ENCODE data around the gene FUT7.

The FUT7 gene

DNA sequence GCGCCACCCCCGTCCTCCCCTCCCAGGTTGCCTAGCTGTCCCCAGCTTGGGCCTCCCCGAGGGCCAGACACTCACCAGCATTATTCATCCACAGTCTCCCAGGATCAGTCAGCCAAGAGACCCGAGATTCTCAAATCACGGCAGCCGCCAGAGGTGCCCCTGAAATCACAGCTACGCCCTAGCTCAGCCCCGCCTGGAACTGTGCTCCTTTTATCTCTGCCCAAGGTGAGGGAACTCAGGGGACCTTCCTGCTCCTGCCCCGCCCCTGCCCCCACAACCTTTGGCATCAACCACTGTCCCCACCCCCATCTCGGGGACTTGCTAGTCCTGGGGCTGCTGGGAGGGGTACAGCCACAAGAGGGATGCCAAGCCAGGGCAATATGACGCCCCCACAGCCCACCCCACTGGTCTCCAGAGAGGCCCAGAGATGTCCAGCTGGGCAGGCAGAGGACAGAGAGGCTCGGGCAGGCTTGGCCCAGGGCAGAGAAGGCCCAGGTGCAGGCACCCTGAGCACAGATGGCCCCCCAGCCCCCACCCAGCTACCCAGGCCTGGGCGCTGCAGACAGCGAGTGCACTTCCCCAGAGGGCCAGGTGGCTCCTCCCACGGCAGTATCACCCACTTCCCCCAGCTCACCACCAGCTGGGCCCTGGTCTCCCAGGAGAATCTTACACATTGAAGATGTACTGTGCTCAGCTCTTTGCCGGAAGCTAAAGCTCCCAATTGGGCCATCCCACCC is at the start of gene FUT7:
FUT7 (minus strand) TSS at position 185 of the 737 bp plus-strand sequence; CDS start at position 88, 97 bp downstream.
- DNase-seq = no peak

- no peak for DNase-seq
Measured at GRCh38 chr9:137080260-137081122, 48.6 kb upstream of the FUT7 start.

GRCh38 chr9:137079401-137079787 is 47.5 kb upstream of the FUT7 start:
- no peak for DNase-seq

- no peak for DNase-seq
Measured at GRCh38 chr9:137078701-137079400, 47.0 kb upstream of the FUT7 start.

- no peak for DNase-seq
Measured at GRCh38 chr9:137077758-137078693, 46.1 kb upstream of the FUT7 start.

- DNase-seq = peak; percentile 29
Measured at GRCh38 chr9:137077010-137077747, 45.3 kb upstream of the FUT7 start, which contains the start of gene UAP1L1. Gene UAP1L1, plus strand, starts transcription at chr9:137077517. Its CDS starts 16 bp downstream, at chr9:137077533.

DNA sequence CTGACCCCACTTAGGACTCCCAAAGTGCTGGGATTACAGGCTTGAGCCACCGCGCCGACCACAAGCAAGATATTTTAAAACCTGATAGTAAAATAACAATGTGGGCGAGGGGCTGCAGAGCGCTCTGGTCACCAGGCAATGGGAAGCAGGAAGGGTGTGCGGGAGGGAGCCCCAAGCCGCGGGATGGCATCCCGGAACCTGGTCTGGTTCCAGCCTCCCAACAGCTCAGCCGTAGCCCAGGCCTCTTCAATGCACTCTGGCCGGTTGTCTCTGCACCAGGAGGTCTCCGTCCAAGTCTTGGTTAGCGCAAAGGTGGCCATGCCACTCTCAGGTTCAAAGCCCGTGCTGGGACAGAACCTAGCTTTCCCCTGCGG is 44.7 kb upstream of the FUT7 start:
- DNase-seq = no peak

- DNase-seq = no peak
Measured at GRCh38 chr9:137075275-137075775, 43.4 kb upstream of the FUT7 start.

DNA sequence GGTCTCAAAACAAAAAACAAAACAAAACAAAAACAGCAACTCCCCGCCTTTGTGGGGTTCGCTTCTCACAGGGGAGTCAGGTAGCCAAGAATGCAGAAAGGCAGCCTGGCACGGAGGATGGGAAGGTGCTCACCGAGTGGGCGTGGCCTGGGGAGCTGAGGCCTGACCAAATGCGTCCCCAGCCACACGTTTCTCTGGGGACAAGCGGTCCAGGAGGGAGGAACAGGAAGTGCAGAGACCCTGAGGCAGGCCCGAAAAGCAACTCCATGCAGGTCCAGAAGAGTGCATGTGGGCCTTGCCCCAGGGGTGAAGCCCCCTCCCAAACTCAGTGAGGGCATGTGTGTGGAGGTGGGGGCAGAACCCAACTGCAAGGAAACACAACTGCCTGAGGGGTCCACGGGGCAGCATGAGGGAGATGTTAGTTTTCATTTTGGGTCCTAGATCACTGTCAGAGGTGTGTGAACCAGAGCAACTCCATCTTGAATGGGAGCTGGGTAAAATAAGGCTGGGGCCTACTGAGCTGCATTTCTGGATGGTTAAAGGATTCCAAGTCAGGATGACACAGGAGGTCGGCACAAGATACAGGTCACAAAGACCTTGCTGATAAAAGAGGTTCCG is 42.9 kb upstream of the FUT7 start:
- no peak for DNase-seq

- no peak for DNase-seq
Measured at GRCh38 chr9:137073992-137074399, 42.1 kb upstream of the FUT7 start.

GRCh38 chr9:137071282-137071681 is 39.4 kb upstream of the FUT7 start:
- DNase-seq = no peak

GRCh38 chr9:137070906-137071275 is 39.0 kb upstream of the FUT7 start:
- DNase-seq = no peak

- peak; percentile 65 for DNase-seq
Measured at GRCh38 chr9:137070201-137070905, 38.5 kb upstream of the FUT7 start, which contains the start of gene SAPCD2. Gene SAPCD2, minus strand, starts transcription at chr9:137070557. Its CDS starts 97 bp downstream, at chr9:137070460.

DNA sequence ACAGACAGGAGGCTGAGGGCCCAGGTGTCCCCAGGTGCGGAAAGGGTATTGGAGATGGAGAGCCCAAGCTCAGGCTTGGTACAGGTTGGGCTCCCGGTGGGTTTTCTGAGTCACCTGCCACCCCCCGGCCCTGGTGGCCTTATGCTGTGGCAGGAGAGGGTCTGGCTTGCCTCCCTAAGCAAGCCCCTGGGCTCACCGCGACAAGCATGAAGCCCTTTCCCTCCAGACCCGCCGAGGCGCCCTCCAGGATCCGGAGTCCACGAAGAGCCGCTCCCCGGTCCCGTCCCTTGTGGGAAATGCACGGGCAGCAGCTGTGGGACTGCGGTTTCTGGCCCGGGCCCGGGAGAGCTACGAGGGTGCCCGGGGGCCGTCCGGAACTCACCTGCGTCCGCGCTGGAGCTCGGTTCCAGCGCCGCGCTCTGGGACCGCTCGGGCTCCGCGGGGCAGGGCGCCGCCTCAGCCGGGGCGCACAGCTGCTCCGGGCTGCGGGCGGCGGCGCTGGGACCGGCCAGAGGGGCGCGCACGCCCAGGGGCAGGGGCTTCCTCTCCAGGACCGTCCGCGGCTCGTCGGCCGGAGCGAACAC is 37.7 kb upstream of the FUT7 start:
- no peak for DNase-seq

DNA sequence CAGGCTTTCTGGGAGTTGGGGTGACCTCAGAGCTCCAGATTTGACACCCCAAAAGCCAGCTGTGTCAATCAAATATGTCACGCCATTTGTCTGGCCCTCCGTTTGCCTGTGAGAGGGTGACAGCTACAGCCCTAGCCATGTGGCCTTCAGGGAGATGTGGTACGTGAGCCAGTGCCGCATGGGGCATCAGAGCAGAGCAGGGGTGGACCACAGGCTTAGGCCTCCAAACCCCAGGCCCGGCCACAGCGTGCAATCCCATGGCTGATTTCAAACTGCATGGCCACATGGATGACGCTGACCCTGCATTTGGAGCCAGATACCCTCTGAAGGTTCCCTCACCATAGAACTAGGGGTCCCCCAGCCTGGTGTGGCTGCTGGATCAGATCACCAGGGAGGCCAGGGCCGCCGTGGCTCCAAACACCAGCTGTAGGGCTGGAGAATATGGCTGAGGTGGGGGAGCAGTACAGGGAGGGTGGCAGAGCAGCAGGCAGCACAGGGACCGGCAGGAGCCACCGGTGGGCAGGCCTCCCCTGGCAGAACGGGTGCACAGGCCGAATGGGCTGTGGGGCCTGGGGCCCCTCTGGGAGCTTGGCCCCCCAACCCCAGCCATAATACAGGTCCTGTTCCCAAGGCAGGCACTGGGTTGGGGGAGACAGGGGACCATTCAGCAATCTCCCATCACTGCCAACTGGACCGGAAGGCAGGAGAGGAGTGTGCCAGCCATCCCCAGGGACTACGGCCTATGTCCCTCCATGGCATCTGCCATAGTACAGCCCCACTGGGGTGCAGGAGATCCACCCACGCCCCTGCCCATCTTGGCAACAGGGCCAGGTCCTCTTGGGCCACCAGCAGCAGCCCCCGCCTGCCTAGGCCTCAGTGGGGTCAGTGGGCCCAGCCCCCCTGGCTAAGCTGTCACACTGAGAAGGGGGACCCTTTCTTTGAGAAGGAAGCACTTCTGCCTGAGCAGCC is 36.9 kb upstream of the FUT7 start:
- no peak for DNase-seq

DNA sequence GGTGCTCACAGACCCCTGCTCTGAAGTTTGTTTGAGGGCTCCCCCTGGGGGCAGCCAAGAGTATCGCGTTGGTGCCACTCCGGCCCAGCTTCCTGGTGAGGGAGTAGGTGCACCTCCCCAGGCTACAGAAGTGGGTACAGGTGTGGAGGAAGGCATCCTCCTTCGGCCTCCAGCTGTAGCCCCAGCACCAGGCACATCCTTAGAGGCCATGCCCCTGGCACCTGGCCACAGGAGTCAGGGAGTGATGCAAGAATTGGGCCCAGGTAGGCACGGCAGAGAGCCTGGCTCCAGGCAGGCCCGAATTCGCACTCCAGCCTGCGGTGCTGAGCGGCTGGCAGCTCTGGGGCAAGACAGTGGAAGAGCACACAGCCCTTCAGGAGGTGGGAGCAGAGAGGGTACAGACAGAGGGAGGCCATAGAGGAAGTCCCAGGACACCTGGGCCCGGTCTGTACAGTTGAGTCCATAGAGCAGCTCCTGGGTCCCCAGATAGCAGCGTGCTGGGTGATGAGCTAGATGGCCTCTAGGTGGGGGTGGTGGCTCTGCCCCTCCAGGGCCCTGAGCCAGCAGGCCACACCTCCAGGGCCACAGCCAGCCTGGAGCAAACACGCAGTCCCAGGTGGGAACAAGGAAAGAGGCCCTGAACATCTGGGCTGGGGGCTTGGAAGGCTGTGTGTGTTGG is 36.1 kb upstream of the FUT7 start:
- peak; percentile 77 for DNase-seq

GRCh38 chr9:137066096-137066861 is 34.4 kb upstream of the FUT7 start:
- DNase-seq = no peak
